SHP77 (cell line): ENCODE data around the gene SDK2.

Experiments used
- DNase-seq, 2 experiments: peaks; one replicate each; lab custom pipeline; 2025; lab: John Stamatoyannopoulos, UW

SDK2 gene

GRCh38 chr17:73533781-73534180 lies 110.5 kb downstream of the SDK2 start:
- no peak for DNase-seq

- no peak for DNase-seq
These were observed 111.1 kb downstream of the SDK2 start for GRCh38 chr17:73533127-73533526.

- DNase-seq = peak; percentile 37 to 38
These were observed 111.8 kb downstream of the SDK2 start for GRCh38 chr17:73532421-73532901.

- no peak for DNase-seq
These were observed 113.1 kb downstream of the SDK2 start for GRCh38 chr17:73531158-73531557.

DNA sequence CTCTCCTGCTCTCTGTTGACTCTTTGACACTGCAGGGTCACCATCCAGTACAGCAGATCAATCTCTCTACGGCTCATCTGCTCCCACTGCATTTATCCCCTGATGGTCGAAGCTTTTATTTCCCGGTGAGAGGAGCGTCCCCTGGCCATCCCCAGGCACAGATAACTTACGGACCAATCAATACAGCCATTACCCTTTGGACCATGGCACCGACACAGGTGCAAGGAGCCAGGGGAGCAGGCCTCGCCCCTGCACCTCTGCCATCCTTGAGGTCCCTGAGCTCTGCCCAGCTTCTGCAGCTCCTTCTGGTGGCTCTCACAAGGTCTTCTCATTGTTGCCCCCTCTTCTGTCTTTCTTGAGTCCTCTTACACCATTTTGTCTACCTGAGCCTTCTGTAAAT lies 115.6 kb downstream of the SDK2 start:
- DNase-seq = no peak

GRCh38 chr17:73526952-73527351 lies 117.3 kb downstream of the SDK2 start:
- DNase-seq = no peak

DNA sequence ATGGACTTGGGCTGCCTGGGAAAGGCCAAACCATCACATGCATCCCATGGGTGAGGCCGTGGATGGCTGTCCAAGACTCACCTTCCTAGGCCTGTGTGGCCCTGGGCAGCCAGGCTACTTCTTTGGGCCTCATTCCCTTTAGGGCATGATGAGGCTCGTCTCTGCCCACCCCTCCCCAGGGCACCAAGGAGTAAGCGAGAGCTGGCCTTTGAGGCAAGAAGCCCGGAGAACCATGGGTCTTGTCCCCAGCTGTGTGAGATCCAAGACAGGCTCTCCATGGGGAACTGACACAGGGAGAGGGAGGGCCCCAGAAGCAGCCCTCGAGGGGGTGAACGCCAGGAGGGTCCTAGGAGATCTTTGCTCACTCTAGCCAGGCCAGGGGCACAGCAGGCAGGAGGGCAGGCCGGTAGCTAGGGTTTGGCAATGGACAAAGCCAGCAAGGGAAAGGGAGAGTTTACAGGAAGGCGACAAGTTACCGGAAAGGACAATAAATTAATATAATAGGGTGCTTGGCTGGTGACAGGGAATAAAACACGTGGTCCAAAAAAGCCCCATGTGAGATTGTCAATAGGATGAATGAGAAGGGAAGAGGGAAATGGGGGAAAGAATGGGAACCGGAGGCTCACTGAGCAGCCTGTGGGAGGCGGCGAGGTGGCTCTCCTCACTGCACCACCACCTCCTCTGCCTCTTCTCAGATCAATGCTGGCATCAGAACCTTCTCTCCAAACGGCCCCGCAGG lies 119.1 kb downstream of the SDK2 start:
- DNase-seq = no peak

DNA sequence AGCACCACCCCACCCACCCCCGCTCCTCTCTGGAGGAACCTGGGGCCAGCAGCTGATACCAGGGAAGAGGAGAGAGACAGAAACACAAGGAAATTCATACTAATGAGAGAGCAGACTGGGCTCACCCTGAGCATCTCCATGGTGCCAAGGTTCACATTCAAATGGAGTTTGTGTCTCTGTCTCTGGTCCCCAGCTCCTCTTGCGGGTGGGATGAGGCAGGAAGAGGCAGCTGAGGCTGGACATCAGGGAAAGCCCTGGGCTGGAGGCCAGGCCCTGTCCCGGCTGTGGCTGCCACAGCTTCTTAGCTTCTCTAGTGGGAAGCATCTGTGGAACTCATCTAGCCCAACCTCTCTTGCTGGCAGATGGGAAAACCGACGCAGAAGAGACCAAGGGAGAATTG lies 121.5 kb downstream of the SDK2 start:
- DNase-seq = no peak

- DNase-seq = no peak
These were observed 122.1 kb downstream of the SDK2 start for GRCh38 chr17:73522107-73522506.

DNA sequence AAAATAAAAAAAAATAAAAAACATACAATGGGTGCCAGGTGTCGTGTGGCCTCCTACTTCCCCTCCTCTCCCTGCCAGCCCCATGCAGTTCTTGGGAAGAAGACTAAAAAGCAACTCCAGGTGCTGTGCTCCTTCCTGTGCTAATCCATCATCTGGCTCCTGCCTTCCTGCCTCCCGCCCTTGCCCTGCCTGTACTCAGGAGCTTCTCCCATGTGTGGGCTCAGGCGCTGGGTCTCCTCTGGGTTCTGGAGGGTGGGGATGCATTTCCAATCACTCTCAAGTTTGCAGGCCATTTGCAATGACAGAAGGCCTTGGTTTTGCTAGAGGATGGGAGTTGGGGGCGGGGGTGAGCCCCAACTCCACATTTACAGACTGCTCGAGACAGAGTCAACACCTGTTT lies 122.9 kb downstream of the SDK2 start:
- DNase-seq = no peak

DNA sequence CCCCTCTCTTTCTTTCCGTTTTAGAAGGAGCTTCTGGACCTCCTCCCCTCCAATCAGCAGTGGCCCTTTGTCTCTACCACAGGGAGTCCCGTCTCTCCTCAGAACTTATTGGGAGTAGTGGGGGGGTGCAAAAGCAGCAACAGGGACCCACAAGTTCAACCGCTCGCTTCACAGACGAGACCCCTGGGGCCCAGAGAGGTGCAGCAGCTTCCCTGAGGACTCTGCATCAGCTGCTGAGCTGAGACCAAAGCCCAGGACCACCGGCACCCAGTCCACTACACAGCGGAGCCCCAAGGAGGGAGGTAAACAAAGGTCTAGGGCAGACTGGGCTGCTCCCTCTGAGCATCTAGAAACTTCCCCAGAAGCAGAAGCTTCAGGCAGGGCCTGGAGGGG lies 123.9 kb downstream of the SDK2 start:
- no peak for DNase-seq

DNA sequence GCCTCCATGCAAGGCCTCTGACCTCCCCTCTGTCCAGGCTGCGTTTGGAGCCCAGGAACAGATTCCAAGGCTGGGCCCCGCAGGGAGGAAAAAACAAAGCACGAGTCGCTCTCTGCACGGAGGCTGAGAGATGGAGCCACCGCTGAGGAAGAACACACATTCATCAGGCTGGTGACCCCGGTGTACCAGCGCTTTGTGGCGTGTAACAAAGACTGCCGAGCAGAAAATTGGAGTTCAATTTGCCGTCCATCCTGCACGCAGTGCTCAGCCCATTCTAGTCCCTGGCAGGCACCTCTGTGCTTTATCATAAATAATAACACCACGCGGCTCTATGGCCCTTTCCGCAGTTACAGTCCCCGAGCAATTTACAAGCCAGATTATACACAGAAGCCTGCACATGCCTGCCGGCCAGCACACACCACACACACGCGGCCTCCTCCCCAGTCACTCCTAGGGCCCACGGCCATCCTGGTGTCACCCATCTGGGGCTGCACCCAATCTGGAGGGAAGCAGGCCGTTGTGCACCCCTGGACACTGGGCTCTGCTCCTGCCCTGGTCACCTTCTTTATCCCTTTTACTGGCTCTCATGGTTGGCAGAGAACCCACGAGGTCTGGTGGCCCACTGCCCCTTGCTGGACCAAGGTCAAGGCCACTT lies 124.4 kb downstream of the SDK2 start:
- no peak for DNase-seq

DNA sequence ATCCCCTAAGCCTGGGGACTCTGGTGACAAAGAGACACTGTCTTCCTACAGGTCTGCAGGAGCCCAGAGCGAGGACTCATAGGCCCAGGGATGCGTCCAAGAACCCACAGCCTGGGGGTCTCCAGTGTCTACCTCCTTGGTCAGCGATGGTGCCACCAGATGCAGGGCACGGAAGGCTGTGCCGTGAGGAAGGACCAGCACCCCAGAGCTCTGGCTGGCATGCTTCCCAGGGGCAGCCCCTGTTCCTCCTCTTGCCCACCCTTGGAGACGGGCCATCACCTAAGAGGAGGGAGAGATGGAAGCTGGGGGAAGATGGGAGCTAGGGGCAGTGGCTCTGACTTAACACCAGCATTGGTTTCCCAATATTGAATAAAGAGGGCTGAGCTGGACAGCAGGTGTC lies 125.2 kb downstream of the SDK2 start:
- DNase-seq = no peak

DNA sequence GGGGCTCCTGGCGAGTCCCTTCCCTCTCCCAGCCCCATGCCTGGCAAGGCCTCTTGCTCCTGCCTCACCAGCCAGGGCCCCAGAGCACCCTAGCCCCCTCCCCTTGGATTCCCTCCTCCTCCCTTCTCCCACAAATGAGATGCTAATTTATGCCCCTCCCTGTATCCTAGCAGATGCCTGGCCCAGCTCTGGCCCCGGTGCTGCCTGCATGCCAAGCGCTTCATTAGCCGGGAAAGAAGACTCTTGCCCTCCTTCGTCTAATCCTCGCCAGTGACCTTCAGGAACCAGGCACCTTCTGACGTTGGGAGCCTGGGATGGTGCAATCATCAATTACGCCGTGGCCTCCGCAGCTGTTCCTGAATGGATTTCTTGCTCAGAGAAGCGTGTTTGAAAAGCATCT lies 127.8 kb downstream of the SDK2 start:
- DNase-seq = no peak

- DNase-seq = no peak
These were observed 129.9 kb downstream of the SDK2 start for GRCh38 chr17:73514146-73514863.

GRCh38 chr17:73513426-73513825 lies 130.8 kb downstream of the SDK2 start:
- DNase-seq = no peak

DNA sequence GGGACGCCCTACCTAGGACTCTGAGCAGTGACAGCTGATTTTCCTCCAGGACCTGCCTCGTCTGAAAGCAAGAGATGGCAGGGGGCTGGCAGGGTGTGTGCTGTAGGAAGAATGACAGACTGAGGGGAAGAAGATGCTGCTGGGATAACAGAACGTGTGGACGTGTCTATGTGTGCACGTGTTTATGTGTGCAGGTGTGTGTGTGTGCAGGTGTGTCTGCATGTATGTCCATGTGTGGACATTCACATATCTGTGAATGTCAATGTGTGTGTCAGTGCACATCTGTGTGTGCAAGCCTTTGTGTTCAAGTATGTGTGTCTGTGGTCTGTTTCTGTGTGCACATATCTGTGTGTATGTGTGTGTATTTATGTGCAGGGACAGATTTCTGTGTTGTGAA lies 132.5 kb downstream of the SDK2 start:
- no peak for DNase-seq

DNA sequence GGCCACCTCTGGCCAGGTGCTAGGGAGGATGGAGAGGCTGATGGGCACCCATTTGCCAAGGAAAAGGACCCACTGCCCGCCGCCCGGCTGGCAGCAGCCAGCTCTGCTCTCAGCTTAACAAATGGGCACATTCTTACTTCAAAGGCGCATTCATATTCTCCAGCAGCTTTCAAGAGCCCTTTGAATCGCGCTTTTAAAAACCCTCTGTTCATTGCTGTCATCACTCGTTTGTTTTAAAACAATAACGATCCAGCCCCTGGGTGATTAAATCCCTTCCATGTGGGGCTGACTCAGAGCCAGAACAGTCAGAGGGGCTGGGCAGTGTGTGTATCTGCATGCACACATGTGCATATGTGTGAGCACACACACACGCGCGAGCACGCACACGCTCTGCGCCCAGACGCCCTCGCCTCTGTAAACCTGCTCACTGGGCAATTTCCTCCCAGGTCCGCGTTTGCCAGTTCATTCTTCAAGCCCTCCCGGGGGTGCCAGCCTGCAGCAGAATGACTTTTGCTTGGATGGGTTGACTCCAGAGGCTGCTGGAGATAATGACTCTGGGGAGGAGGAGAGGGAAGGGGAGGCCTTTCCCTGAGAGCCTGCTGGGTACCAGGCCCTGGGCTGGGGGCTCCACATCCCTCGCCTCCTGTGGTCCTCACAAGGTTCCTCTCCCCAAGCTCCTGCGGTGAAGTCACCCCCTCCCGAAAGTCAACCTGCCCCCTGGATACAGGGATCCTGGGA lies 133.1 kb downstream of the SDK2 start:
- DNase-seq = no peak

DNA sequence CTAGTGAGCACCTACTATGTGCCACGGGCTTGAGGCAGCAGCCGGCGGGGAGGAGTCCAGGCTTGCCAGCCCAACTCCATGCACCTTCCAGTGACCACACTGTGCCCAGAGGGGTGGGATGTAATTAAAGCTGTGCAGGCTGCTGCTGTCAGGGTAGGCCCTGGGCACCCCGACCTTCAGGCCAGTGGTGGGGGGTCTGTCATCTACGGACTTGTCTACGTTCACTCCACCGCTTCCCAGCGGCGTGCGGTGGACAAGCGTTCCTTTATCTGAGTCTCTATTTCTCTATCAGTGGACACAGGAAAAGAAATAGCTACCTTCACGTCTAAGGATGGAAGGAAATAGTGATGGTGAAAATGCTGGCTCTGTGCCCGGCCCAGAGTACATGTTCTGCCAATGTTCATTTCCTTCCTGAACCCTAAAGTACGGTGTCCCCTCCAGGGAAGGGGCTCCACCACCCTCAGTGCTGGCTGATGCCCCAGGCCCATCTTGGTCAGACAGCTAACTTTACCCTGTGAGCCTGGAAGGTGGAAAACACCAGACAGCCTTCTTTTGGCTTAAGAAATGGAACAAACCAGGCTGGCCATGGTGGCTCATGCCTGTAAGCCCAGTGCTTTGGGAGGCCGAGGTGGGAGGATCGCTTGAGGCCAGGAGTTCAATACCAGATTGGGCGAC lies 135.2 kb downstream of the SDK2 start:
- no peak for DNase-seq

DNA sequence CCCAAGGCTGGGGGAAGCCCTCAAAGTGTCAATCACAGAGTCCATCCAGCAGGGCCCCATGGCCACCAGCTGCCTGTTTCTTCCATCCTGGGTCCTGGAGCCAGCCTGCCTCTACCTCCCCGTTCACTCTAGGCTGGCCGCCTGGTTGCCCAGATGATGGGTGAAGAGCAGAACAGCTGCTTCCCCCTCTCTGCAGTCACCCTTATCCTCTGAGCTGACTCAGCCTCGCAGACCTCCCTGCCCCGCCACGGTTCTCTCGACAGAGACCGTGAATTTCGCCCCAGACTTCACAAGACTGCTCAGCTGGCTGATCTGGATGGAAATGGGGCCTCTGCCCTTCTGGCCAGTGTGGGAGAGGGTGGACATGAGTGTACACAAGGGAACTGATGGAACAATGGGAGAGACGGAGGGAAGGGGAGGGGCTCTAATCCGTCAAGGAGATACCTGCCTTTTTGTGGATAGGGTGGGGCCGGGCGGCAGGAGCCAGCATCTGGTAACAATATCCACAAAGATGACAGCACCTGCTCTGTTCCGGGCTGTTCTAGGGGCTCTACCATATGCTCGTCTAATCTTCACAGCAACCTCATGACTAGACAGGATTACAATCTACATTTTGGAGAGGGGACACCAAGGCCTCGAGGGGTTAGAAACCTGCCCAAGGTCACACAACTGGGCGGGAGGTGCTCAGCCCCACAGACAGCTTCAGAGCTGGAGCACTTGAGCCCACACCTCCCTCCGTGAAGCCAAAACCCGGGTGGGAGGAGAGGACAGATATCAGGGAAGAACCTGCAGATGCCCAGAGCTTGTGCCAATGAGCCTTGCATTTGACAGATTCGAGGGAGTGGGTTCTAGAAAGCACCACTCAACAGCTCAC lies 136.0 kb downstream of the SDK2 start:
- DNase-seq = no peak
